Neural cell (in vitro differentiated cells): Measurements from ENCODE around the gene RNU5D-1. TPM values are rescaled to one million over a fixed set of nuclear protein-coding genes. Genes with fewer than 3 reads are reported as not detected.

Source experiments
- H2AFZ ChIP-seq: fragments of 200-600, 300-800 bp; sonication (generic), shearing (Covaris generic); 2 replicates; pipeline ENCODE4 v1.6.0; 2014; ENCODE audit warnings: low read depth, mild to moderate bottlenecking, antibody characterized with exemption, low read length, moderate library complexity
- H3F3A ChIP-seq: fragments of 200-600 bp; shearing (Covaris generic); 2 replicates; pipeline ENCODE4 v1.6.1; 2016; ENCODE audit warnings: mild to moderate bottlenecking, moderate library complexity, mixed read lengths, antibody characterized with exemption, low read length; ENCODE audit not compliant: insufficient read depth, poor library complexity, severe bottlenecking
- H3K27ac ChIP-seq: fragments of 200-600, 300-800 bp; sonication (generic), shearing (Covaris generic); 2 replicates; pipeline ENCODE4 v1.5.1; 2014; ENCODE audit warnings: mild to moderate bottlenecking, low read length, moderate library complexity
- H3K27me3 ChIP-seq: fragments of 300-800, 200-600 bp; sonication (generic), shearing (Covaris generic); 2 replicates; pipeline ENCODE4 v1.6.0; 2014; ENCODE audit warnings: mild to moderate bottlenecking, low read depth, low read length, moderate library complexity; ENCODE audit not compliant: insufficient read depth
- H3K36me3 ChIP-seq: fragments of 300-800, 200-600 bp; sonication (generic), shearing (Covaris generic); 2 replicates; pipeline ENCODE4 v1.5.1; 2014; ENCODE audit warnings: mild to moderate bottlenecking, antibody characterized with exemption, low read length, moderate library complexity; ENCODE audit not compliant: insufficient read depth
- H3K4me2 ChIP-seq: fragments of 300-800, 200-600 bp; sonication (generic), shearing (Covaris generic); 2 replicates; pipeline ENCODE4 v1.6.0; 2014; ENCODE audit warnings: mild to moderate bottlenecking, low read length
- H3K4me3 ChIP-seq: fragments of 300-800, 200-600 bp; sonication (generic), shearing (Covaris generic); 2 replicates; pipeline ENCODE4 v1.5.1; 2014; ENCODE audit warnings: mild to moderate bottlenecking, low read length, moderate library complexity
- H3K79me2 ChIP-seq: fragments of 200-600 bp; shearing (Covaris generic); replicated peaks from 2 replicates; pipeline ENCODE4 v1.6.0; 2014; ENCODE audit warnings: mild to moderate bottlenecking, low read length, moderate library complexity; ENCODE audit not compliant: insufficient read depth
- H3K9ac ChIP-seq: fragments of 300-800, 200-600 bp; sonication (generic), shearing (Covaris generic); 2 replicates; pipeline ENCODE4 v1.6.1; 2016; ENCODE audit warnings: mild to moderate bottlenecking, low read length, mixed read lengths
- H3K9me2 ChIP-seq: fragments of 200-600 bp; shearing (Covaris generic); 2 replicates; pipeline ENCODE4 v1.6.1; 2016; ENCODE audit warnings: mild to moderate bottlenecking, low read length, mixed read lengths; ENCODE audit not compliant: insufficient read depth
- H3K9me3 ChIP-seq: fragments of 200-600, 300-800 bp; sonication (generic), shearing (Covaris generic); 2 replicates; pipeline ENCODE4 v1.6.1; 2016; ENCODE audit warnings: mild to moderate bottlenecking, mixed run types, low read length, moderate library complexity, mixed read lengths
- H4K20me1 ChIP-seq: fragments of 200-600 bp; shearing (Covaris generic); 2 replicates; pipeline ENCODE4 v1.6.1; 2016; ENCODE audit warnings: mild to moderate bottlenecking, mixed run types; ENCODE audit not compliant: insufficient read depth
- CTCF ChIP-seq: fragments of 450-650 bp; IDR thresholded peaks from 2 replicates; pipeline ENCODE4 v1.5.1; 2014; ENCODE audit warnings: antibody characterized with exemption, mild to moderate bottlenecking, moderate library complexity; ENCODE audit not compliant: poor library complexity, severe bottlenecking
- EP300 ChIP-seq: fragments of 450-650 bp; conservative IDR thresholded peaks from 2 replicates; pipeline ENCODE4 v1.6.1; 2014; ENCODE audit warnings: antibody characterized with exemption, mild to moderate bottlenecking, moderate library complexity; ENCODE audit not compliant: poor library complexity, severe bottlenecking
- EZH2 ChIP-seq: fragments of 200-600, 300-800 bp; shearing (Covaris generic), sonication (generic); IDR thresholded peaks from 2 replicates; pipeline ENCODE4 v1.6.1; 2014; ENCODE audit warnings: antibody characterized with exemption, low read length, borderline replicate concordance, mild to moderate bottlenecking; ENCODE audit not compliant: insufficient read depth, poor library complexity, severe bottlenecking
- MXI1 ChIP-seq: fragments of 450-650 bp; conservative IDR thresholded peaks from 2 replicates; pipeline ENCODE4 v1.6.1; 2014; ENCODE audit warnings: antibody characterized with exemption, mild to moderate bottlenecking; ENCODE audit not compliant: poor library complexity, severe bottlenecking
- POLR2AphosphoS5 ChIP-seq: IDR thresholded peaks from 2 replicates; pipeline ENCODE4 v1.6.1; 2012
- RAD21 ChIP-seq: fragments of 450-650 bp; conservative IDR thresholded peaks from 2 replicates; pipeline ENCODE4 v1.6.1; 2014; ENCODE audit warnings: antibody characterized with exemption, mild to moderate bottlenecking, moderate library complexity
- SMC3 ChIP-seq: fragments of 450-650 bp; conservative IDR thresholded peaks from 2 replicates; pipeline ENCODE4 v1.6.1; 2014; ENCODE audit warnings: antibody characterized with exemption, mild to moderate bottlenecking, moderate library complexity; ENCODE audit not compliant: poor library complexity
- TAF1 ChIP-seq: IDR thresholded peaks from 2 replicates; pipeline ENCODE4 v1.6.1; 2012; ENCODE audit warnings: low read depth
- polyA plus RNA-seq: library from polyadenylated mRNA; depleted of rRNA; stranded (reverse); fragments of >200 nt; gene quantifications from 2 replicates; pipeline ENCODE4 v1.2.3, GENCODE V29; 2014
- TF ChIP-seq, protein P1 (sequence below): IDR thresholded peaks from 2 replicates; pipeline ENCODE4 v1.6.1; 2012; ENCODE audit warnings: borderline replicate concordance

Gene RNU5D-1
- polyA plus RNA-seq, 1 donor from 2014 or later = not detected

- H3K27ac ChIP-seq = no peak overlapping the region
- H4K20me1 ChIP-seq = no peaks in the 10 kb centered on the region
- no peak overlapping the region for H3K4me2 ChIP-seq
- H3K9ac ChIP-seq = no peak overlapping the region
- H3K9me2 ChIP-seq = no peaks in the 10 kb centered on the region
- no peak overlapping the region for H3K4me3 ChIP-seq
- no peaks in the 10 kb centered on the region for H3K79me2 ChIP-seq
- H3K27me3 ChIP-seq = no peaks in the 10 kb centered on the region
- TF ChIP-seq TAF1 = no peak
- TF ChIP-seq SMC3 = no peak
- no peaks in the 10 kb centered on the region for H3K9me3 ChIP-seq
- no peak overlapping the region for H2AFZ ChIP-seq
- H3F3A ChIP-seq = no peaks in the 10 kb centered on the region
- H3K36me3 ChIP-seq = no peaks in the 10 kb centered on the region
Observed at GRCh38 chr1:44705938-44706337, 25.0 kb downstream of the RNU5D-1 start.

DNA sequence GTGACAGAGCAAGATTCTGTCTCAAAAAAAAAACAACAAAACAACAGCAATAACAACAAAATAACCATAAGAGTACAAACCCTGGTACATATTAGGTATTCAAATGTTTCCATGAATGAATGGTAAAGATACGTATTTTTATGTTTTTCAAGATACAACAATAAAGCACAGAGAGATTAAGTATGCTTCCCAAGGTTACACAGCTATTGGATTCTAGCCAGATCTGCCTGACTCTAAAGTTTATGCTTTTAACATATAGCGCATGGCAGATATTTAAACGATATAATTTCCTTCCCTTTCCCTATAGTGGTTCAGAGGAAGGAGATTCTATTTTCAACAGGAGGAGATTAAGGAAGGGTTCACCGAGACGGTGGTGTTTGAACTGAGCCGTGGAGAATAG is 25.5 kb downstream of the RNU5D-1 start:
- Histone ChIP-seq H3F3A (no peaks in the 10 kb centered on the region), H3K79me2 (no peaks in the 10 kb centered on the region), H3K9me3 (no peaks in the 10 kb centered on the region), H3K9ac (no peak overlapping the region), H3K9me2 (no peaks in the 10 kb centered on the region), H3K27ac (no peak overlapping the region), H2AFZ (no peak overlapping the region), H3K36me3 (no peaks in the 10 kb centered on the region), H4K20me1 (no peaks in the 10 kb centered on the region), H3K4me3 (no peak overlapping the region), H3K27me3 (no peaks in the 10 kb centered on the region), H3K4me2 (no peak overlapping the region)
- TF ChIP-seq RAD21 = no peak
- no peak for TF ChIP-seq CTCF

- Histone ChIP-seq H3K4me2 (no peak overlapping the region), H3K27me3 (no peaks in the 10 kb centered on the region), H3K27ac (no peak overlapping the region), H2AFZ (no peak overlapping the region), H3K4me3 (no peak overlapping the region), H3K79me2 (no peaks in the 10 kb centered on the region), H3K9me3 (no peaks in the 10 kb centered on the region), H3K9ac (no peak overlapping the region), H3K9me2 (no peaks in the 10 kb centered on the region), H3K36me3 (no peaks in the 10 kb centered on the region), H3F3A (no peaks in the 10 kb centered on the region), H4K20me1 (no peaks in the 10 kb centered on the region)
- TF ChIP-seq SMC3 (no peak), EZH2 (no peak), TAF1 (no peak), CTCF (no peak), EP300 (no peak), POLR2AphosphoS5 (no peak), MXI1 (no peak), RAD21 (no peak)
- TF ChIP-seq, protein P1, sequence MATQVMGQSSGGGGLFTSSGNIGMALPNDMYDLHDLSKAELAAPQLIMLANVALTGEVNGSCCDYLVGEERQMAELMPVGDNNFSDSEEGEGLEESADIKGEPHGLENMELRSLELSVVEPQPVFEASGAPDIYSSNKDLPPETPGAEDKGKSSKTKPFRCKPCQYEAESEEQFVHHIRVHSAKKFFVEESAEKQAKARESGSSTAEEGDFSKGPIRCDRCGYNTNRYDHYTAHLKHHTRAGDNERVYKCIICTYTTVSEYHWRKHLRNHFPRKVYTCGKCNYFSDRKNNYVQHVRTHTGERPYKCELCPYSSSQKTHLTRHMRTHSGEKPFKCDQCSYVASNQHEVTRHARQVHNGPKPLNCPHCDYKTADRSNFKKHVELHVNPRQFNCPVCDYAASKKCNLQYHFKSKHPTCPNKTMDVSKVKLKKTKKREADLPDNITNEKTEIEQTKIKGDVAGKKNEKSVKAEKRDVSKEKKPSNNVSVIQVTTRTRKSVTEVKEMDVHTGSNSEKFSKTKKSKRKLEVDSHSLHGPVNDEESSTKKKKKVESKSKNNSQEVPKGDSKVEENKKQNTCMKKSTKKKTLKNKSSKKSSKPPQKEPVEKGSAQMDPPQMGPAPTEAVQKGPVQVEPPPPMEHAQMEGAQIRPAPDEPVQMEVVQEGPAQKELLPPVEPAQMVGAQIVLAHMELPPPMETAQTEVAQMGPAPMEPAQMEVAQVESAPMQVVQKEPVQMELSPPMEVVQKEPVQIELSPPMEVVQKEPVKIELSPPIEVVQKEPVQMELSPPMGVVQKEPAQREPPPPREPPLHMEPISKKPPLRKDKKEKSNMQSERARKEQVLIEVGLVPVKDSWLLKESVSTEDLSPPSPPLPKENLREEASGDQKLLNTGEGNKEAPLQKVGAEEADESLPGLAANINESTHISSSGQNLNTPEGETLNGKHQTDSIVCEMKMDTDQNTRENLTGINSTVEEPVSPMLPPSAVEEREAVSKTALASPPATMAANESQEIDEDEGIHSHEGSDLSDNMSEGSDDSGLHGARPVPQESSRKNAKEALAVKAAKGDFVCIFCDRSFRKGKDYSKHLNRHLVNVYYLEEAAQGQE = no peak
Observed at GRCh38 chr1:44701141-44701573, 29.8 kb downstream of the RNU5D-1 start.
